GM23338 (cell line): Measurements from ENCODE around the gene CAPZB.

Source experiments
- CREB1 ChIP-seq: fragments of 250-450 bp; sonication (Bioruptor Pico); IDR thresholded peaks from 2 replicates; pipeline ENCODE4 v1.5.0; 2020; ENCODE audit warnings: low read depth, mild to moderate bottlenecking, moderate library complexity
- EZH2phosphoT487 ChIP-seq: fragments of 200-600 bp; sonication (generic); IDR thresholded peaks from one replicate; pipeline ENCODE4 v1.8.1; 2018; ENCODE audit warnings: antibody characterized with exemption; ENCODE audit not compliant: unreplicated experiment
- JUNB ChIP-seq: IDR thresholded peaks from one replicate; pipeline ENCODE4 v1.6.1; 2016; ENCODE audit warnings: antibody characterized with exemption; ENCODE audit not compliant: unreplicated experiment
- POLR2AphosphoS5 ChIP-seq: IDR thresholded peaks from 2 replicates; pipeline ENCODE4 v1.6.1; 2016; ENCODE audit warnings: antibody characterized with exemption, low read depth
- TF ChIP-seq, protein P1 (sequence below), 2 experiments: fragments of 200-600 bp in 1 of 2; sonication (generic) in 1 of 2; conservative IDR thresholded peaks; 2 replicates each; pipeline versions ENCODE4 v1.5.1 to v1.6.1; 2016 to 2017; ENCODE audit warnings: antibody characterized with exemption in 2 of 2, low read depth in 2 of 2, mild to moderate bottlenecking in 2 of 2, moderate library complexity in 1 of 2

DNA sequence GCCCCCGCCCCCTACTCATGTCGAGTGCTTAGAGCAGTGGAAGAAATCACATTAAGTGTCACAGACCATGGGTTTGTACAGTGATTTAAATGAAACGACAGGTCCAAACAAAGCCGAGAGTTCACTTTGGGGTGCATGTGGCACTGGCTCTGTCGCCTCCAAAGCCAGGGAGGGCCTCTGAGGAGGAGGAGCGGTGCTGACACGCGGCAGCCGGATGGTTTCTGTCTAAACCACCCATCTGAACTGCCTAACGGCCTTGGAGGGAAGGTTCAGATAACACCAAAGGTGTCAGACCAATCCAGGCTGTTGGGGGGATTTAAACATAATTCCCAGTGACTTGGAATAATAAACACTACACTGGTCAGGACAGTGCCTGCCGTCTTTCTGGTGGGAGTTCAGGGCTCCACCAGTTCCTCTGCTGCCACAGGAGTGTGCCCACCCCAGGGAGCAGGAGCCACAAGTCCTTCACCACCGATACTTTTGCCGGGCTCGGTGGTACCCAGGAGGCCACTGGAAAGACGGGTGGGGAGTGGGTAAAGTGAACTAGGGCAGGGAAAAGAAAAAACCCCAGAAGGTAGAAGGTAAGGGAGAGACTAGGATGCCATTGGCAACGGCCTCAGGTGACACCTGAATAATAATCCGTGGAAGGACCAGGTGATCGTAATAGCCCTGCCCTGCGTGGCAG lies 95.0 kb downstream of the CAPZB start:
- TF ChIP-seq, protein P1, sequence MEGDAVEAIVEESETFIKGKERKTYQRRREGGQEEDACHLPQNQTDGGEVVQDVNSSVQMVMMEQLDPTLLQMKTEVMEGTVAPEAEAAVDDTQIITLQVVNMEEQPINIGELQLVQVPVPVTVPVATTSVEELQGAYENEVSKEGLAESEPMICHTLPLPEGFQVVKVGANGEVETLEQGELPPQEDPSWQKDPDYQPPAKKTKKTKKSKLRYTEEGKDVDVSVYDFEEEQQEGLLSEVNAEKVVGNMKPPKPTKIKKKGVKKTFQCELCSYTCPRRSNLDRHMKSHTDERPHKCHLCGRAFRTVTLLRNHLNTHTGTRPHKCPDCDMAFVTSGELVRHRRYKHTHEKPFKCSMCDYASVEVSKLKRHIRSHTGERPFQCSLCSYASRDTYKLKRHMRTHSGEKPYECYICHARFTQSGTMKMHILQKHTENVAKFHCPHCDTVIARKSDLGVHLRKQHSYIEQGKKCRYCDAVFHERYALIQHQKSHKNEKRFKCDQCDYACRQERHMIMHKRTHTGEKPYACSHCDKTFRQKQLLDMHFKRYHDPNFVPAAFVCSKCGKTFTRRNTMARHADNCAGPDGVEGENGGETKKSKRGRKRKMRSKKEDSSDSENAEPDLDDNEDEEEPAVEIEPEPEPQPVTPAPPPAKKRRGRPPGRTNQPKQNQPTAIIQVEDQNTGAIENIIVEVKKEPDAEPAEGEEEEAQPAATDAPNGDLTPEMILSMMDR (conservative IDR thresholded peaks at IDR 0.05; ENCODE audit: low read depth in 2 of 2): no peak
- TF ChIP-seq POLR2AphosphoS5 (no peak), JUNB (no peak), EZH2phosphoT487 (no peak), CREB1 (CRISPR knock-in tag) (no peak)
